GM21381 (cell line): ENCODE measurements around the gene EGLN1.
"Not testable (repeated sequence)": the region's sequence is repeated elsewhere in the genome, so short reads cannot be mapped to it uniquely, and the experiment has no call there.

ENCODE experiments used
- ATAC-seq: cut with Tn5 transposase; IDR thresholded peaks from one replicate; pipeline ENCODE4 v1.9.1; 2021; ENCODE audit warnings: mild to moderate bottlenecking, moderate library complexity; ENCODE audit not compliant: unreplicated experiment

The EGLN1 gene

DNA sequence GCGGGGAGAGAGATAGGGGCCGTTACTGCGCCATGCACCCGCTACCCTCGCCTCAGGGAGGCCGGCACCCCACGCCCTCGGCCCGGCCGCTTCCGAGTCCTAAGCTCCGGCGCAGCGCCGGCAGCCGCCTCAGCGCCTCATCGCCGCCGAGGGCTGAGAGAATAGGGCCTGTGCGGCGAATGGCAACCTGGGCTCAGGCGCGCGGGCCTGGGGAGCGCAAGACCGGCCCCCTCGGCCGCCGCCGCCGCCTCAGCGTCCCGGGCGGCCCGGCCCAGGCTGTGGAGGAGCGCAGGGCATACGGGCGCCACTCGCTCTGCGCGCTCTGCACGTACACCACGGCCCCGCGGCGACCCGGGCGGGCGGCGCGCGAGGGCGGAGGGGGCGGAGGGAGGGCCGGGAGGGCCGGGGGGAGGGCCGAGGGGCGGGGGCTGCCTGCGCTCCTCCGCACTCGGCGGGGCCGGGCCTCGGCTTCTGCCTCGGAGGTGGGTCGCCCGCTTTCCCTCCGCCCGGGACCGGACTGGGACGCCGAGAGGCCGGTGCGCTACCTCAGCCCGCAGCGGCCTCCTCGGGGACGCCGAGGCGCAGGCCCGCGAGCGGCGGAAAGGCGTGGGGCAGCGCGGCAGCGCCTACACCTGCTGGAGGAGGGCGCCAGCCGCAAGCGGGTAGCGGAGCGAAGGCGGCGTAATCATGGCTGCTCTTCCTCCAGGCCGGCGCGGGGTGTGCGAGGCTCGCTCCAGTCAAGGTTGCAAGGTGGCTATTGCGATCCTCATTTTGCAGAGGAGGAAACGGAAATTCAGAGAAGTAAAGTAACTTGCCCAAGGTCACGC, at the start of gene EGLN1:
TSS of gene EGLN1 (minus strand) at position 317 of the 827 bp plus-strand sequence. CDS start 399 bp downstream, outside the sequence.
- peak; percentile 75 for ATAC-seq

DNA sequence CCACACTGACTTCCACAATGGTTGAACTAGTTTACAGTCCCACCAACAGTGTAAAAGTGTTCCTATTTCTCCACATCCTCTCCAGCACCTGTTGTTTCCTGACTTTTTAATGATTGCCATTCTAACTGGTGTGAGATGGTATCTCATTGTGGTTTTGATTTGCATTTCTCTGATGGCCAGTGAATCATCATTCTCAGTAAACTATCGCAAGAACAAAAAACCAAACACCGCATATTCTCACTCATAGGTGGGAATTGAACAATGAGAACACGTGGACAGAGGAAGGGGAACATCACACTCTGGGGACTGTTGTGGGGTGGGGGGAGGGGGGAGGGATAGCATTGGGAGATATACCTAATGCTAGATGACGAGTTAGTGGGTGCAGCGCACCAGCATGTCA, 49.4 kb upstream of the EGLN1 start:
- ATAC-seq = not testable (repeated sequence)

- ATAC-seq = not testable (repeated sequence)
Observed at GRCh38 chr1:231471027-231471426, 48.9 kb upstream of the EGLN1 start.

DNA sequence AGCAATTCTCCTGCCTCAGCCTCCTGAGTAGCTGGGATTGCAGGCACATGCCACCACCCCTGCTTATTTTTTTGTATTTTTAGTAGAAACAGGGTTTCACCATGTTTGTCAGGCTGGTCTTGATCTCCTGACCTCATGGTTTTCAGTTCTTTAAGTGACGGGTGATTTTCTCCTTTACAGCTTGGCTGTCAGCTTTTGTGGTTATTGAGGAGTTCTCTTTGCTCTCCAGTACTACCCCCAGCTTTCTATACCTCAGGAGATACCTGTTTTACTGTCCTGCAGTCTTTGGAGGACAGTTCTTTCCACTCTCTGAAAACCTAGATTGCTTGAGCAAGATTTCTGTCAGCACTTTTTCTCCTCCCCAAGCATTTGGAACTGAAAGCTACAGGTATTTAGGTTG, 45.9 kb upstream of the EGLN1 start:
- ATAC-seq = no peak

DNA sequence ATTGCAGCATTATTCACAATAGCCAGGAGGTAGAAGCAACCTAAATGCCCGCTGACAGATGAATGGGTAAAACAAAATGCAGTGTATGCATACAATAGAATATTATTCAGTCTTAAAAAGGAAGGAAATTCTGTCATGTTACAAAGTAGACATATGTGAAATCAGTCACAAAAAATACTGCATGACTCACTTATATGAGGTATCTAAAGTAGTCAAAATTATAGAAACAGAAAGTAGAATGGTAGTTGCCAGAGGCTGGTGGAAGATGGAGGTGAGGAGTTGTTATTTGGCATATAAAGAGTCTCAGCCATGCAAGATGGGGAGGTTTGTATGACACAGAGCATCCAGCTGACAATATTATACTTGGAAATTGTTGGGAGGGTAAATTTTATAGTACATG, 43.0 kb upstream of the EGLN1 start:
- ATAC-seq = no peak

DNA sequence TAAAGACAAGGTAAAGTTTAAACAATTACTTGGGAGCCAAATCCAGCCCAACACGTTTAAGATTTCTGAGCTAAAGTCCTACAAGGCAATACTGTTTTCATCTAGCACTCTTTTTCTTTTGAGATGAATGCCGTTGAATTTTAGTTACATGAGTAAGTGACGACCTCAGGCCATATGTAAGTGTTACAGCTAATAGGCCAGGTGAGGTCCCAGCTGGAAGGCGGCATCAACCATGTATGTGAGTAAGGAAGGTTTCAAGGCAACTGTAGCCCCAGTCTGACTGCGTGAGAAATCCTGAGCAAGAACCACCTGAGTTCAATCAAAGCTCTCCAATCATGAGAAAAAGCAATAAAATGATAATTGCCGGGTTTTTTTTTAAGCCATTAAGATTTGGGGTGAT, 41.5 kb upstream of the EGLN1 start:
- ATAC-seq = no peak

DNA sequence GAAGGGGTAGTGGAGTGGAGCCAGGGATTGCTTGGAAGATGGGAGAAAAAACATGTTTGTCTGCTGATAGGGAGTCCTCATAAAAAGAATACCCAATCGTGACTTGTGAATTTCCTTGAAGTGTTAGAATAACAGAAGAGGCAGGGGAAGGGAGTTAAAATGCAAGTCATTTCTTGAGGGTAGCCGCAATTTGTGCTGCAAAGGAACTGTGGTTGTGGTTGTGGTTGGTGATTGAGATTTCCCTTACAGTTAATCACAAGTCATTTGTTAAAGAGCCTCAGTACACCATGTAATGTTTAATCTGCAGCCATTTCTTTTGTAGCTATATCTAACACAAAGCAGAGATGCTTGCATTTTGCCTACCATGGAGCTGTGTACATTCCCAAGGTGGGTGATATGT, 38.5 kb upstream of the EGLN1 start:
- ATAC-seq = peak; percentile 88

DNA sequence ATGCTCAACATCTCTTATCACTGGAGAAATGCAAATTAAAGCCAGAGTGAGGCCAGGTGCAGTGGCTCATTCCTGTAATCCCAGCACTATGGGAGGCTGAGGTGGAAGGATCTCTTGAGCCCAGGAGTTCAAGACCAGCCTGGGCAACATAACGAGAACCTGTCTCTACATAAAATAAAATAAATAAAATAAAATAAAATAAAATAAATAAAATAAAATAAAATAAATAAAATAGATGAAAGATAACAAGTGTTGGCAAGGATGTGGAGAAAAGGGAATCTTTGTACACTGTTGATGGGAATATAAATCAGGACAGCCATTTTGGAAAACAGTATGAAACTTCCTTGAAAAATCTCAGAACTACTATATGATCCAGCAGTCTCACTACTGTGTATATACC, 37.4 kb upstream of the EGLN1 start:
- ATAC-seq = not testable (repeated sequence)

GRCh38 chr1:231457956-231458355, 35.9 kb upstream of the EGLN1 start:
- not testable (repeated sequence) for ATAC-seq

DNA sequence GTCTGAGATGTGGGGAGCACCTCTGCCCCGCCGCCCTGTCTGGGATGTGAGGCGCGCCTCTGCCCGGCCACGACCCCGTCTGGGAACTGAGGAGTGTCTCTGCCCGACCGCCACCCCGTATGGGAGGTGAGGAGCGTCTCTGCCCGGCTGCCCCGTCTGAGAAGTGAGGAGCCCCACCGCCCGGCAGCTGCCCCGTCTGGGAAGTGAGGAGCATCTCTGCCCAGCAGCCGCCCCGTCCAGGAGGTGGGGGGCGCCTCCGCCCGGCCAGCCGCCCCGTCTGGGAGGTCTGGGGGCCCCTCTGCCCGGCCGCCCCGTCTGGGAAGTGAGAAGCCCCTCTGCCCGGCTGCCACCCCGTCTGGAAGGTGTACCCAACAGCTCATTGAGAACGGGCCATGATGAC, 32.0 kb upstream of the EGLN1 start:
- not testable (repeated sequence) for ATAC-seq

- ATAC-seq = no peak
Observed at GRCh38 chr1:231446138-231446537, 24.1 kb upstream of the EGLN1 start.

- ATAC-seq = no peak
Observed at GRCh38 chr1:231444059-231444458, 22.0 kb upstream of the EGLN1 start.

DNA sequence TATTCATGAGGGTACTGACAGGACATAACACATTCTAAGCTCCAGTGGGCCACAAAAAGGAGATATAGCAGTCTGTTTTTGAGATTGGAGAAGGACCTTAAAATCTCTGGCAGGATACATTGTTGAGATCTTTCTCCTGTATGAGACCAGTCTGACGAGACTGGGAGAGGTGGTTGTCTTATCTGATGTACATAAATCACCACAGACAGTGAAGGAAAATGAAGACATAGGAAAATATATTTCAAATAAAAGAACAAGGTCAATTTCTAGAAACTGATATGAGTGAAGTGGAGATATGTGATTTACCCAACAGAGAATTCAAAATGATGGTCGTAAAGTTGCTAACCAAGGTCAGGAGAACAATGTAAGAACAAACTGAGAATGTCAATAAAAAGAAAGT, 21.3 kb upstream of the EGLN1 start:
- no peak for ATAC-seq

- ATAC-seq = no peak
Observed at GRCh38 chr1:231442735-231443134, 20.6 kb upstream of the EGLN1 start.

DNA sequence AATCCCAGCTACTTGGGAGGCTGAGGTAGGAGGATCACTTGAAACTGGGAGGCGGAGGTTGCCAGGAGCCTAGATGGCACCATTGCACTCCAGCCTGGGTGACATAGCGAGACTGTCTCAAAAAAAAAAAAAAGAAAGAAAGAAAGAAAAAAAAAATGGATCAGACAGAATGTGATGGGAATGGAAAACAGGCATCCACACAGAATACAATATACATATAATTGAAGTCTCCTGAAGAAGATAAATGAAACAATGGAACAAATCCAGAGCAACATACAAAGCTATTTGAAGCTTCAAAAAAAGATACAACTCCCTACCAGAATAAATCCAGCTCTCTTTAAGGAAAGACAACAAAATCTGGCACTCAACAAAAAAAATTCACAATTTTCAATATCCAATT, 10.9 kb upstream of the EGLN1 start:
- no peak for ATAC-seq

- no peak for ATAC-seq
Observed at GRCh38 chr1:231431665-231432415, 9.8 kb upstream of the EGLN1 start.

DNA sequence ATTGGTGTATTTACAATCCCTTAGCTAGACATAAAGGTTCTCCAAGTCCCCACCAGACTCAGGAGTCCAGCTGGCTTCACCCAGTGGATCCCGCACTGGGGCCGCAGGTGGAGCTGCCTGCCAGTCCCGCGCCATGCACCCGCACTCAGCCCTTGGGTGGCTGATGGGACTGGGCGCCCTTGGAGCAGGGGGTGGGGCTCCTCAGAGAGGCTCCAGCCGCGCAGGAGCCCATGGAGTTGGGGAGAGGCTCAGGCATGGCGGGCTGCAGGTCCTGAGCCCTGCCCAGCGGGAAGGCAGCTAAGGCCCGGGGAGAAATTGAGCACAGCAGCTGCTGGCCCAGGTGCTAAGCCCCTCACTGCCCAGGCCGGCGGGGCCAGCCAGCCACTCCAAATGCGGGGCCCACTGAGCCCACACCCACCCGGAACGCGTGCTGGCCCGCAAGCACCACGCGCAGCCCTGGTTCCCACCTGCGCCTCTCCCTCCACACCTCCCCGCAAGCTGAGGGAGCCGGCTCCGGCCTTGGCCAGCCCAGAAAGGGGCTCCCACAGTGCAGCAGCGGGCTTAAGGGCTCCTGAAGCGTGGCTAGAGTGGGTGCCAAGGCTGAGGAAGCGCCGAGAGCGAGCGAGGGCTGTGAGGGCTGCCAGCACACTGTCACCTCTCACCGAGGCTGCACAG, 8.7 kb upstream of the EGLN1 start:
- ATAC-seq = not testable (repeated sequence)

- ATAC-seq = no peak
Observed at GRCh38 chr1:231428377-231428776, 6.3 kb upstream of the EGLN1 start.

- ATAC-seq = no peak
Observed at GRCh38 chr1:231424950-231425805, 3.1 kb upstream of the EGLN1 start.

DNA sequence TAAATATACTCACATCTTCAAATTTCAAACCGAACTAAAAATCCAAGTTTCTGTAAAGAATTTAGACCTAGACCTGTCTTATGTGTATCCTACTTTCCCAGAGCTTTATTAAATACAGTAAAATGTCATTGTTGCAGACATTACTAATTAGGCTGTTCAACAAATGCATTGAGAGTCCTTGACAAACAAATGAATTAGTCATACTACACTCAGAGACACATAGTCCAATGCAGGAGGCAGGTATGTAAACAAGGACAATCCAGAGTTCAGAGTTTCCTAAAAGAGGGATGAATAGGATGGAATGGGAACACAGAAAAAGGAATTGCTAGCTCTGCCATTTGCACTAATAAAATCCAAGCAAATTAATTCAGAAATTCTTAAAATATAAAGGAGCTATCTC, 1.6 kb upstream of the EGLN1 start:
- ATAC-seq = no peak
